Measurements from ENCODE around the gene MLLT6. TPM values are rescaled to one million over a fixed set of nuclear protein-coding genes. Genes with fewer than 3 reads are reported as not detected.

The MLLT6 gene
- total and polyA plus RNA-seq, 2 of the 13 experiments (the other 11 are each of a cell fraction or from before 2014, with no cell fraction given), result 50.7 to 69.5 TPM

GRCh38 chr17:38705803-38706504 lies 881 bp downstream of the MLLT6 start (continued):
- no peak for TF ChIP-seq ZNF776 (CRISPR knock-in tag; IDR thresholded peaks at IDR 0.05)
- TF ChIP-seq HMGXB4 (CRISPR knock-in tag; IDR thresholded peaks at IDR 0.05; ENCODE audit: borderline replicate concordance in 1 of 2, low read depth in 1 of 2), result peak; percentile 39 to 71; a peak in 3 of 4 replicates
- no peak for TF ChIP-seq ZNF614 (CRISPR knock-in tag; IDR thresholded peaks at IDR 0.05; ENCODE audit: borderline replicate concordance)
- TF ChIP-seq ZMYM4 (CRISPR knock-in tag; IDR thresholded peaks at IDR 0.05), result peak; percentile 55; the same call in 1 of the 2 replicates
- TF ChIP-seq PHF21A (CRISPR knock-in tag; IDR thresholded peaks at IDR 0.05), result peak; percentile 67; the same call in 1 of the 2 replicates
- no peak; the same call in 1 of the 2 replicates for TF ChIP-seq SSRP1 (CRISPR knock-in tag; IDR thresholded peaks at IDR 0.05)
- no peak for TF ChIP-seq CREM (IDR thresholded peaks at IDR 0.05)
- no peak for TF ChIP-seq CREM (CRISPR knock-in tag; IDR thresholded peaks at IDR 0.05)
- TF ChIP-seq GABPA (IDR thresholded peaks at IDR 0.05; ENCODE audit: low read depth, low read length), result 0 out of 2 replicates have a peak, but pooled peaks have one; percentile 9
- TF ChIP-seq GABPA (CRISPR knock-in tag; IDR thresholded peaks at IDR 0.05; ENCODE audit: low read depth), result peak; percentile 80
- peak; percentile 71; the same call in 1 of the 2 replicates for TF ChIP-seq SOX13 (IDR thresholded peaks at IDR 0.05)
- TF ChIP-seq SOX13 (CRISPR knock-in tag; conservative IDR thresholded peaks at IDR 0.05 in 1 of 2, IDR thresholded peaks at IDR 0.05 in 1 of 2), result peak in 1 of 2 experiments; percentile 83; a peak in 2 of 4 replicates
- 0 out of 2 replicates have a peak, but pooled peaks have one; percentile 55 for TF ChIP-seq IRF1 (CRISPR knock-in tag; IDR thresholded peaks at IDR 0.05; ENCODE audit: low read depth)
- TF ChIP-seq TIGD3 (CRISPR knock-in tag; IDR thresholded peaks at IDR 0.05; ENCODE audit: borderline replicate concordance), result no peak
- no peak for TF ChIP-seq FLYWCH1 (CRISPR knock-in tag; IDR thresholded peaks at IDR 0.05)
- no peak for TF ChIP-seq ZNF530 (CRISPR knock-in tag; IDR thresholded peaks at IDR 0.05; ENCODE audit: low read depth)

Measured in HepG2 (cell line).